ENCODE data around the gene GRPR.
A peak's percentile ranks its signal among the peaks of the same experiment; 100 is the strongest.

GRPR gene

GRCh38 chrX:16119353-16120220, 3.8 kb upstream of the GRPR start:
- H3K27ac Mint-ChIP-seq = peak overlapping the region; percentile 1
- CTCF ChIA-PET = no interaction called here

GRCh38 chrX:16120431-16120830, 2.9 kb upstream of the GRPR start:
- Mint-ChIP-seq H3K27me3 (peaks cover 3% of the 10 kb centered on the region), H3K36me3 (no peaks in the 10 kb centered on the region), H3K9me3 (peaks cover 2% of the 10 kb centered on the region), H3K27ac (no peak overlapping the region), H3K4me3 (peak overlapping the region; percentile 8), H3K4me1 (peaks cover 24% of the 10 kb centered on the region)
- no peak for DNase-seq
- CTCF ChIA-PET = no interaction called here

More at GRCh38 chrX:16119353-16120220, 3.8 kb upstream of the GRPR start:
- Mint-ChIP-seq H3K4me3 (no peak overlapping the region), H3K4me1 (peaks cover 26% of the 10 kb centered on the region), H3K27me3 (peaks cover 3% of the 10 kb centered on the region), H3K36me3 (no peaks in the 10 kb centered on the region), H3K9me3 (peaks cover 2% of the 10 kb centered on the region)
- no peak for DNase-seq

GRCh38 chrX:16124201-16124600, 836 bp downstream of the GRPR start:
- H3K36me3 Mint-ChIP-seq = no peaks in the 10 kb centered on the region
- H3K9me3 Mint-ChIP-seq = no peaks in the 10 kb centered on the region
- no peak overlapping the region for H3K27ac Mint-ChIP-seq
- CTCF ChIA-PET = no interaction called here
- no peak for DNase-seq
- H3K27me3 Mint-ChIP-seq = peaks cover 9% of the 10 kb centered on the region
- H3K4me3 Mint-ChIP-seq = no peak overlapping the region
- H3K4me1 Mint-ChIP-seq = peaks cover 18% of the 10 kb centered on the region

GRCh38 chrX:16125520-16126149, 2.3 kb downstream of the GRPR start:
- Mint-ChIP-seq H3K9me3 (no peaks in the 10 kb centered on the region), H3K27me3 (peaks cover 12% of the 10 kb centered on the region), H3K4me3 (no peak overlapping the region), H3K27ac (no peak overlapping the region), H3K36me3 (no peaks in the 10 kb centered on the region), H3K4me1 (peaks cover 3% of the 10 kb centered on the region)
- no peak for DNase-seq
- CTCF ChIA-PET = interaction anchor here (0.9 kb wide), 1 partner anchor 544 kb away, joined by 3 read pairs; no protein-coding TSS in a partner anchor

- H3K9me3 Mint-ChIP-seq = no peaks in the 10 kb centered on the region
- H3K4me1 Mint-ChIP-seq = no peaks in the 10 kb centered on the region
- CTCF ChIA-PET = no interaction called here
- no peak for DNase-seq
- no peaks in the 10 kb centered on the region for H3K36me3 Mint-ChIP-seq
- no peak overlapping the region for H3K4me3 Mint-ChIP-seq
- H3K27ac Mint-ChIP-seq = no peak overlapping the region
- H3K27me3 Mint-ChIP-seq = peaks cover 7% of the 10 kb centered on the region
Observed at GRCh38 chrX:16130707-16131106, 7.3 kb downstream of the GRPR start.

GRCh38 chrX:16134936-16135335, 11.6 kb downstream of the GRPR start:
- H3K9me3 Mint-ChIP-seq = no peaks in the 10 kb centered on the region
- H3K4me1 Mint-ChIP-seq = no peaks in the 10 kb centered on the region
- no peaks in the 10 kb centered on the region for H3K36me3 Mint-ChIP-seq
- H3K4me3 Mint-ChIP-seq = no peak overlapping the region
- no peak overlapping the region for H3K27ac Mint-ChIP-seq
- CTCF ChIA-PET = interaction anchor here (0.5 kb wide), 1 partner anchor 463 kb away, joined by 3 read pairs; no protein-coding TSS in a partner anchor
- H3K27me3 Mint-ChIP-seq = peaks cover 4% of the 10 kb centered on the region
- no peak for DNase-seq

GRCh38 chrX:16136080-16136479, 12.7 kb downstream of the GRPR start:
- CTCF ChIA-PET = no interaction called here
- H3K4me3 Mint-ChIP-seq = no peak overlapping the region

GRCh38 chrX:16137416-16138107, 14.2 kb downstream of the GRPR start:
- no peak overlapping the region for H3K4me3 Mint-ChIP-seq
- CTCF ChIA-PET = interaction anchor here (1.0 kb wide), 1 partner anchor 909 kb away, joined by 3 read pairs; no protein-coding TSS in a partner anchor
- H3K27me3 Mint-ChIP-seq = peaks cover 4% of the 10 kb centered on the region

More at GRCh38 chrX:16136080-16136479, 12.7 kb downstream of the GRPR start:
- H3K4me1 Mint-ChIP-seq = no peaks in the 10 kb centered on the region
- DNase-seq = no peak
- no peaks in the 10 kb centered on the region for H3K36me3 Mint-ChIP-seq
- no peaks in the 10 kb centered on the region for H3K9me3 Mint-ChIP-seq
- no peak overlapping the region for H3K27ac Mint-ChIP-seq
- H3K27me3 Mint-ChIP-seq = peaks cover 4% of the 10 kb centered on the region

GRCh38 chrX:16138108-16138427, 14.7 kb downstream of the GRPR start:
- Mint-ChIP-seq H3K27ac (no peak overlapping the region), H3K9me3 (no peaks in the 10 kb centered on the region), H3K4me1 (no peaks in the 10 kb centered on the region), H3K36me3 (no peaks in the 10 kb centered on the region), H3K27me3 (peaks cover 9% of the 10 kb centered on the region), H3K4me3 (no peak overlapping the region)
- no peak for DNase-seq
- CTCF ChIA-PET = interaction anchor here (0.9 kb wide), 1 partner anchor 16 kb away, joined by 3 read pairs; no protein-coding TSS in a partner anchor

More at GRCh38 chrX:16137416-16138107, 14.2 kb downstream of the GRPR start:
- Mint-ChIP-seq H3K9me3 (no peaks in the 10 kb centered on the region), H3K4me1 (no peaks in the 10 kb centered on the region), H3K27ac (no peak overlapping the region), H3K36me3 (no peaks in the 10 kb centered on the region)
- DNase-seq = no peak

- no peak for DNase-seq
- no peaks in the 10 kb centered on the region for H3K36me3 Mint-ChIP-seq
- peaks cover 11% of the 10 kb centered on the region for H3K27me3 Mint-ChIP-seq
- CTCF ChIA-PET = no interaction called here
- no peaks in the 10 kb centered on the region for H3K9me3 Mint-ChIP-seq
- no peak overlapping the region for H3K27ac Mint-ChIP-seq
- H3K4me3 Mint-ChIP-seq = no peak overlapping the region
- no peaks in the 10 kb centered on the region for H3K4me1 Mint-ChIP-seq
Observed at GRCh38 chrX:16140448-16140847, 17.1 kb downstream of the GRPR start.

GRCh38 chrX:16140983-16141382, 17.6 kb downstream of the GRPR start:
- CTCF ChIA-PET = no interaction called here
- peaks cover 11% of the 10 kb centered on the region for H3K27me3 Mint-ChIP-seq
- no peak for DNase-seq
- no peak overlapping the region for H3K27ac Mint-ChIP-seq
- H3K4me1 Mint-ChIP-seq = no peaks in the 10 kb centered on the region
- H3K4me3 Mint-ChIP-seq = no peak overlapping the region
- H3K36me3 Mint-ChIP-seq = no peaks in the 10 kb centered on the region
- H3K9me3 Mint-ChIP-seq = no peaks in the 10 kb centered on the region

- CTCF ChIA-PET = no interaction called here
Observed at GRCh38 chrX:16141422-16142245, 18.3 kb downstream of the GRPR start.

GRCh38 chrX:16142246-16142558, 18.8 kb downstream of the GRPR start:
- DNase-seq = no peak
- CTCF ChIA-PET = no interaction called here
- H3K27me3 Mint-ChIP-seq = peaks cover 11% of the 10 kb centered on the region

More at GRCh38 chrX:16141422-16142245, 18.3 kb downstream of the GRPR start:
- Mint-ChIP-seq H3K27me3 (peaks cover 11% of the 10 kb centered on the region), H3K27ac (no peak overlapping the region), H3K4me3 (no peak overlapping the region), H3K36me3 (no peaks in the 10 kb centered on the region), H3K4me1 (no peaks in the 10 kb centered on the region), H3K9me3 (no peaks in the 10 kb centered on the region)
- DNase-seq = no peak

GRCh38 chrX:16143968-16144367, 20.6 kb downstream of the GRPR start:
- Mint-ChIP-seq H3K36me3 (no peaks in the 10 kb centered on the region), H3K9me3 (no peaks in the 10 kb centered on the region), H3K27me3 (peaks cover 7% of the 10 kb centered on the region), H3K4me1 (no peaks in the 10 kb centered on the region), H3K27ac (no peak overlapping the region), H3K4me3 (no peak overlapping the region)
- CTCF ChIA-PET = no interaction called here
- DNase-seq = no peak

More at GRCh38 chrX:16142246-16142558, 18.8 kb downstream of the GRPR start:
- Mint-ChIP-seq H3K27ac (no peak overlapping the region), H3K4me1 (no peaks in the 10 kb centered on the region), H3K9me3 (no peaks in the 10 kb centered on the region), H3K36me3 (no peaks in the 10 kb centered on the region), H3K4me3 (no peak overlapping the region)

All from activated naive CD4-positive, alpha-beta T cell treated with anti-CD3 and anti-CD28 coated beads, Interleukin-2, amount 10 ng/mL, durations not matched to agents 7 days and 5 days (primary cell).